GM21619 (cell line): ENCODE data around the gene FBLN1.
"Not testable (repeated sequence)": the region's sequence is repeated elsewhere in the genome, so short reads cannot be mapped to it uniquely, and the experiment has no call there.

Source experiments
- ATAC-seq: cut with Tn5 transposase; IDR thresholded peaks from one replicate; pipeline ENCODE4 v1.9.1; 2021; ENCODE audit not compliant: unreplicated experiment

FBLN1 gene, protein sequence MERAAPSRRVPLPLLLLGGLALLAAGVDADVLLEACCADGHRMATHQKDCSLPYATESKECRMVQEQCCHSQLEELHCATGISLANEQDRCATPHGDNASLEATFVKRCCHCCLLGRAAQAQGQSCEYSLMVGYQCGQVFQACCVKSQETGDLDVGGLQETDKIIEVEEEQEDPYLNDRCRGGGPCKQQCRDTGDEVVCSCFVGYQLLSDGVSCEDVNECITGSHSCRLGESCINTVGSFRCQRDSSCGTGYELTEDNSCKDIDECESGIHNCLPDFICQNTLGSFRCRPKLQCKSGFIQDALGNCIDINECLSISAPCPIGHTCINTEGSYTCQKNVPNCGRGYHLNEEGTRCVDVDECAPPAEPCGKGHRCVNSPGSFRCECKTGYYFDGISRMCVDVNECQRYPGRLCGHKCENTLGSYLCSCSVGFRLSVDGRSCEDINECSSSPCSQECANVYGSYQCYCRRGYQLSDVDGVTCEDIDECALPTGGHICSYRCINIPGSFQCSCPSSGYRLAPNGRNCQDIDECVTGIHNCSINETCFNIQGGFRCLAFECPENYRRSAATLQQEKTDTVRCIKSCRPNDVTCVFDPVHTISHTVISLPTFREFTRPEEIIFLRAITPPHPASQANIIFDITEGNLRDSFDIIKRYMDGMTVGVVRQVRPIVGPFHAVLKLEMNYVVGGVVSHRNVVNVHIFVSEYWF

DNA sequence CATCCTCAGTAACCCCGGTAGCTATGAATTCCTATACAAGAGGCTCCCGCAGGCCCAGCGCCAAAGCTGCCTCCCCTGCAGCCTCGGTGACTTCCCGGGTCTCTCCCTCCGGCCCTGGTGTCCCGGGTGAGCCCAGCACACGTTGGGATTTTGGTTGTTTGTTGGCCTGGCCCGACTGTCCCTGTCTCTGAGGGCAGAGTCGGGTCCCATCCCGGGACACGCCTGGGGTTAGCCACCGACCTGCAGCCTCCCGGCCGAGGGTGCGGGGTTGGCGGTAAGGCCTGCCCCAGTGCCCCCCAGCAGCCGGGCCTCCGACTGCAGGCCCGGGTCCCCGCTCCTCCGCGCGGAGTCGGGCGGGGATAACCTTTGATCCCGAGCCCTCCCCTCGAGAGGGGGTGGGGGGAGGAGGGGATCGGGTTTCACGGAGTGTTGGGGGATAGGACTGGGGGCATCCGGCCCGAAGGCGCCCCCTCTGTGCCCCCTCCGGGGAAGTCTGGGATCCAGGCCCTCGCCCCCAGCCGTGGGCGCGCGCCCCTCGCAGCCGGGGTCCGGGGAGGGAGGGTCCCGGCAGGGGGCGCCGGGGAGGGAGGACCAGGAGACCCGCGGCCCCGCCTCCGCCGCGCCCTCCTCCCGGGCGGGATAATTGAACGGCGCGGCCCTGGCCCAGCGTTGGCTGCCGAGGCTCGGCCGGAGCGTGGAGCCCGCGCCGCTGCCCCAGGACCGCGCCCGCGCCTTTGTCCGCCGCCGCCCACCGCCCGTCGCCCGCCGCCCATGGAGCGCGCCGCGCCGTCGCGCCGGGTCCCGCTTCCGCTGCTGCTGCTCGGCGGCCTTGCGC is at the start of gene FBLN1:
FBLN1 (plus strand) TSS at position 669 of the 835 bp plus-strand sequence; CDS start at position 772, 103 bp downstream.
- no peak for ATAC-seq

DNA sequence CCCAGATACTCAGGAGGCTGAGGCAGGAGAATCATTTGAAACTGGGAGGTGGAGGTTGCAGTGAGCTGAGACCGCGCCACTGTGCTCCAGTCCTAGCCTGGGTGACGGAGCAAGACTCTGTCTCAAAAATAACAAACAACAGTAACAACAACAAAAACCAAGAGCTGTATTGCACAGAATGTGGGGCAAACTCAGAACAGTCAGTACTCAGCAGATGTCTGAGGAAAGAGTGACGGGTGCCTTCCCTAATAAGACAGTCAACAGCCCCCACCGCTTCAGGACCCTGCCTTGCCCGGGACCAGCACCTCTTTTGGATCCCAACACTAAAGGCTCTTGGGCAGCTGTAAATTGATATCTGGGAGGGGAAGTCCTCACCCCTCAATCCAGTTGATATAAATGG is 48.9 kb upstream of the FBLN1 start:
- ATAC-seq: no peak

DNA sequence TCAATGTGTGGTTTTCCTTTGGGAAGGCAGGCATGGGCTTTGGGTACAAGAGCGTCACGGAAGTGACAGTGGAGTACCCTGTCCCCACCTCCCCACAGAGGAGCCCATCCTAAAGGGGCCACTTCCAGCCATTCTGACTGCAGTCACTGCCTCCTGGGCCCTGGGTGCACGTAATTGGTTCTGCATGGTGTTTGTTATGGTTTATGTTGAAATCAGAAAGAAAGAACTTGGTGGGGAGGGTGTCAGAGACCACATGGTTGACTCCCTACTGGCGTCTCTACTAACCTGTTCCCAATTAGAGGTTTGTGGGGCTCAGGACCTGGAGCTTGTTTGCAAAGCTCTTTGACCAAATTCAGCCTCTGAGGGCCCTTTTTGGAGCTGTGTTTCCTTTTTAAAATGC is 48.4 kb upstream of the FBLN1 start:
- no peak for ATAC-seq

DNA sequence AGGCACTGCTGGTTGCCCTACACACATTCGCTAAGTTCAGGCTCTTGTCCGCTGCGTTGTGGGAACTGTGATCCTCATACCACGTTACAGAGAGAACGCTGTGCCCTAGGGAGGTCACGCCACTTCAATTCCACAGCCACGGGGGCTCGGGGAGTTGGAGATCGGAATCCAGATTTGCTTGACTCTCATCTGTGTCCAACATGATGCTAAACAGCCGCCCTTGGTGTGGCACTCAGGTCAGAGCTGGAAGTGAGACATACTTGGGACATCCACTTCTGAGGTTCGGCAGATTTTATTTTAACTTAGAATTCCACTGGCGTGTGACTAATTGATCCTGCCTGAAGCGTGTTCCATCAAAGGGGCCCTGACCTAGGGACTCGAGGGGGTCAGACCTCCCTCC is 47.5 kb upstream of the FBLN1 start:
- ATAC-seq: no peak

DNA sequence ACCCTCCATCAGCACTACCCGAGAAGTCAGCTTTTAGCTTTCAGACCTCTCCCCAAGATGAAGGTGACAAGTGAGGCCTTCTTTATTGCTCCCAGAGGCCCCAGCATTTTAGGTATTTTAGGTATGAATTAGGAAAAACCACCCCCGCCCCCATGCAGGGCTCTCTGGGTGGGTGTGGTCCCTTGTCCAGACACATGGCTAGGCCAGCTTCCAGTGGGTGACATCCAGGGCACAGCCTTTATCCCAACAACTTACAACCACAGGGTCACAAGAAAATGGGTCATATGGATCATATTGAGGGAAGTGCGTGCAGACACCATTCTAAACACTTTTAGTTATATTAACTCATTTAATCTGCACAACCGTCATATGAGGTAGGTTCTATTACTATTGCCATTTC is 47.1 kb upstream of the FBLN1 start:
- no peak for ATAC-seq

DNA sequence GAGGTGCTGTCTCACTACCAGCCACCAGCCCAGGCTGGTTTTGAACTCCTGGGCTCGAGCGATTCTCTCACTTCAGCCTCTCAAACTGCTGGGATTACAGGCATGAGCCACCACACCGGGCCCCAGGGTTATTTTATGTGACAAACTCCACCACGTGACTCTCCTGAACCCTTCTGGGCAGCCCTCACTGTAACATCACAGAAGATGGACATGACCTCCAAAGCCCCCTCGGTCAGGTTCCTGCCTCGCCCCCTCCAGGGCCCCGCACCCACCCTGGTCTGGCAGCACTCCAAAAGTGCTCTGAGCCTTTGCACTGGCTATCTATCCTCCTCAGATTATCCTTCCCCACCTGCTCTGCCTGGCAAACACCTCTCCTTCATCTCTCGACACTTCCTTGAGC is 45.9 kb upstream of the FBLN1 start:
- no peak for ATAC-seq

DNA sequence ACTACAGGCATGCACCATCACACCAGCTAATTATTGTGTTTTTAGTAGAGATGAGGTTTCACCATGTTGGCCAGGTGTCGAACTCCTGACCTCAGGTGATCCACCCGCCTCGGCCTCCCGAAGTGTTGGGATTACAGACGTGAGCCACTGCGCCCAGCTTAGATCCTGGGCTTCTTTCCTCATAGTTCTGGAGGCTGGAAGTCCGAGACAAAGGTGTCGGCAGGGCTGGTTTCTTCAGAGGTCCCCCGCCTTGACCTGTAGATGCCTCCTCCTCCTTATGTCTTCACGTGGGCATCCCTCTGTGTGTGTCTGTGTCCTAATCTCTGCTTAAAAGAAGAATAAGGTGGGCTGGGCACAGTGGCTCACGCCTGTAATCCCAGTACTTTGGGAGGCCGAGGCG is 44.2 kb upstream of the FBLN1 start:
- no peak for ATAC-seq

DNA sequence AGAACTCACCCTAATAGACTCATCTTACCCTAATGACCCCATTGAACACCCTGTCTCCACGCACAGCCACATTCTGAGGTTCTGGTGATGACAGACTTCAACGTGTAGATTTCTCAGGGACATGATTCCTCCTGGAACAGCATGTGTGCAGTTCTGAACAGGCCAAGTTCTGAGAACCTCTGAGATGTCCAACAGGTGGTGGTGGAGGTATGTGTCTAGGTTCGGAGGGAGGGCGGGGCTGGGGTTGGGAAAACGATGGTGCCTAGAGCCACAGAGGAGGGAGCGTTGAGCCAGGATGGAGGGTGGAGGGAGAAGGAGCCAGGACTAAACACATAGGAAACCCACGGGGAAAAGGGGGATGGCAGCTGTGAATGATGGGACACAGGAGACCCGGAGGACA is 43.4 kb upstream of the FBLN1 start:
- no peak for ATAC-seq

DNA sequence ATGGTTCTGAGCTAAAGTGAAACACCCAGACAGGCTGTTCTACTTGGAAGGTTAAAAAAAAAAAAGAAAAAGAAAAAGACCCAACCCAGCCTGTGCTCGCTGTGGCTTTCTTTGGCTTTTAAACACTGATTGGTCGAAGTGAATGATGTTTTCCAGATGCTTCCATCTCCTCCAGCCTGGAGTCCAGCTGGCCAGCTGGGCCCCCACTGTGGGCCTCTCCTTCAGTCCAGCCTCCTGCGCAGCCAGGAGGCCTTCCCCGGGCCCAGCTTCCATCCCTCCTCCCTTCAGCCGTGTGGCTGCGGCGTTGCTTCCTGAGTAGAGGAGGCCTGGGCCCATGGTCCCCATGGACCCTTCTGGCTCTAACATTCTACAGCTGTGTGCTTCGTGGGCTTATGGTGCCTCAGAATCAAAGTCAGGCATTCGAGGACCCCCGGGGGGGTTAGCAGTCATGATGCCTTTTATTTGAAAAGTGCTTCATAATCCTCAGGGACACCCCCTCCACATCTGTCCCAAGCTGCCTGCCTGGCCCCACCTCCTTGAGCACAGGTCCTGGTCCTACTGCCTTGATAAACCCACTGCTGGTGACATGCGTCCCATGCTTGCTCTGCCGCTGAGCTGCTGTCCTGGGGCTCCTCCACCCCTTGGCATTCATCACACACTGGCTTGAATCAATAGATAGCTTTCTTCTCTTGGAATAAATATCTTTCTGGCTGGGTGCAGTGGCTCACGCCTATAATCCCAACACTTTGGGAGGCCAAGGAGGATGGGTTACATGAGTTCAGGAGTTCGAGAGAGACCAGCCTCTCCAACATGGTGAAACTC is 42.2 kb upstream of the FBLN1 start:
- ATAC-seq: no peak

DNA sequence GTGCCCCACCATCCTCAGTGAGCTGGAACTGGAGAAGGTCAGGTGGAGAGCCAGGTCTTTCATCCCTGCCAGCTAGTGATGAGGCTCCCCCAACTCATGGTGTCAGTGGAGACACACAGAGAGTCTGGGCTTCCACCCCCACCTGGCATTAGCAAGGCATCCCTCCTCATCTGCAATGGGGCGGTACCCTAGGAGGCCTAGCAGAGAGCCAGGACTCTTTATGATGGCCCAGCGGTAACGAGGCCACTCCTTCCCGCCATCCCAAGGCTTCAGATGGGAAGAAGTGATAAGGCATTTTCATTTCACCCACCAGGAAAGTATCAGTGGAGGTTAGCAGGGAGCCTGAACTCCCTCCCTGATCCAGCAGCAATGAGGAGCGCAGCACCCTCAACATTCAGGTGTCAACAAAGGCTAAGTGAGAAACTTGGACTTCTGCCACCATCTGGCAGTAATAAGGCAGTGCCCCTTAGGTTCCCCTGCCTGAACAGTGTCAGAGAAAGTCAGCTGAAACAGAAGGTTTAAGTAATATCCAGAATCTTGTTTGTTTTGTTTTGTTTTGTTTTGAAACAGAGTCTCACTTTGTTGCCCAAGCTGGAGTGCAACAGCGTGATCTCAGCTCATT is 40.5 kb upstream of the FBLN1 start:
- ATAC-seq: no peak

DNA sequence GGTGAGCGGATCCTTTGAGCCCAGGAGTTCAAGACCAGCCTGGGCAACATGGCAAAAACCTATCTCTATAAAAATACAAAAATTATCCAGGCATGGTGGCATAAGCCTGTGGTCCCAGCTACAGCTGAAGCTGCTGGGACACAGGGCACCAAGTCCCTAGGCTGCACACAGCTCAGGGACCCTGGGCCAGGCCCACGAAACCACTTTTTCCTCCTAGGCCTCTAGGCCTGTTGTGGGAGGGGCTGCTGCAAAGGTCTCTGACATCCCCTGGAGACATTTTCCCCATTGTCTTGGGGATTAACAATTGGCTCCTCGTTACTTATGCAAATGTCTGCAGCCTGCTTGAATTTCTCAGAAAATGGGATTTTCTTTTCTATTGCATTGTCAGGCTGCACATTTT is 39.0 kb upstream of the FBLN1 start:
- ATAC-seq: not testable (repeated sequence)

DNA sequence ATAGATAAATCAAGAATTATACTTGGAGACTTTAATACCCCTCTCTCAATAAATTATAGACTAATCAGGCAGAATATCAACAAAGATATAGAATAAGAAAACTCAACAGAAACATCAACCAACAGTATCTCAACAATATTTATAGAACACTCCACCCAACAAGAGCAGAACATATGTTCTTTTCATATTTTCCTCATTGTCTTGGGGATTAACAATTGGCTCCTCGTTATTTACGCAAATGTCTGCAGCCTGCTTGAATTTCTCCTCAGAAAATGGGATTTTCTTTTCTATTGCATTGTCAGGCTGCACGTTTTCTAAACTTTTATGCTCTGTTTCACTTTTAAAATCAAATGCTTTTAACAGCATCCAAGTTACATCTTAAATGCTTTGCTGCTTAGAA is 37.0 kb upstream of the FBLN1 start:
- ATAC-seq: no peak

DNA sequence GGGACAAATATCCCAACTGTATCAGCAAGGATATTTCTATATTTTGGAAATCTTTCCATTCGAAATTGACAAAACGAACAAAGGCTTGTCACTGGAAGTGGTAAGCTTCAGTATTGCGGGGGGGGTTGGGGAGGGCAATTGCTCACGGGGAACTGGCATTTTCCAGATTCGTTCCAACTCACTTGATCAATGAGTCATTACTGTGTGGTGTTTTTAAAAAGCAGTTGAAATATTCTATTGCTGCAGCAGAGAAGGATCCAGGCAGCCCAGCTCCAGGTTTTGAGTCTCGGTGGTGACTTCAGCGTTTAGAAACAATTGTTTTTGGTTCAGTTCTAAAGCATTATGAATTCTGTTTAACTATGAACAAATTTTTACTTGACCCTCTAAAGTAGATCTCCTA is 33.8 kb upstream of the FBLN1 start:
- ATAC-seq: no peak

DNA sequence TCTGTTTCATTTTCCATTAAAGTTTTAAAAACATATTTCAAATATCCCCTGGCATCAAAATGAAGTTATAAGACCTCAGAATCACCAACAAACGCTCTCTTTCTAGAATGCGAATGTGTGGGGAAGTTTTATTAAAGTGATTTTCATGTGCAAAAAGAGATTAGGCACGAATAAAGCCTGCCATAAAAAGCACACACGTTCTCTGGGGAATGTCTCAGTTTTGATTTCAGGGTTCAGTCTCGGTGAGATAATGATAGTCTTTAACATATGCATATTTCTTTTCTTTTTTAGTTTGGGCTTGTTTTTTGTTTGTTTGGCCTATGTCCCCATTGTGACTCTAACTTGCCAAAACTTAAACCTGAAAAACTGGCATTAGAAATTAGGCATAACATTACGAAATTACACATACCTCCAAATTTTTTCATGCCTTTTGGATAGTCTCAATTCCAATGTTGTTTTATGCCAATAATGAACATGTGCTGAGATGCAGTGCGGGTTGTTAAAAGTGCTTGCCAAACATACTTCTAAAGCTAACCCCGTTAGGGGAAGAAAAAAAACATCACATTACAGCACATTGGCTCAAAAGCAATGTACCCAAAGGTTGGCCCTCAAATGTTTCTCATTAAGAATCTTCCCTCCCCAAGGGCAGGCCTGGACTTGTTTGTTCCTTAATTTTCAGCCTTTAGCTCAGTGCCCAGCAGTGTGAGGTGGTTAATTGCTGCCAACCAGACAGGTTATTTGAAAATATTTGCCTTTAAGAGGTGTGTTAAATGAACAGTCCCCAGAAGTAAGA is 33.2 kb upstream of the FBLN1 start:
- ATAC-seq: no peak

DNA sequence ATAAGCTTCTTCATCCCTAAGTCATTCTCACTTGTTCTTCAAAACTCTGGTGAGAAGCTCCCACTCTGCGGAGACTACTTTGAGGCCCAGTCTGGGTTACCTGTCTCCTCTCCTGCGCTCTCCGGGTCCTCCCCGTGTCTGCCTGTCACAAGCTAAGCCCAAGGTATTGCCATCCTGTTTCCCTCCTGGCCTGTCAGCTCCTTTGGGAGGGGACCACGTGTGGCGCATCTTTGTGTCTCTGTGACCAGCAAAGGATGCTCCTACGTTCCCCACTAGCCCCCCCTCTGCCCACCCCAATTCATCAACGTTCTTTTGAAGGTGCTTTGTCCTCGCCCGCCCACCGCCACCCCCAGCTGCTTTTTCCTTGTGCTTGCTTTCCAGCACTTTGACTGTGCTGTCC is 31.8 kb upstream of the FBLN1 start:
- ATAC-seq: no peak

DNA sequence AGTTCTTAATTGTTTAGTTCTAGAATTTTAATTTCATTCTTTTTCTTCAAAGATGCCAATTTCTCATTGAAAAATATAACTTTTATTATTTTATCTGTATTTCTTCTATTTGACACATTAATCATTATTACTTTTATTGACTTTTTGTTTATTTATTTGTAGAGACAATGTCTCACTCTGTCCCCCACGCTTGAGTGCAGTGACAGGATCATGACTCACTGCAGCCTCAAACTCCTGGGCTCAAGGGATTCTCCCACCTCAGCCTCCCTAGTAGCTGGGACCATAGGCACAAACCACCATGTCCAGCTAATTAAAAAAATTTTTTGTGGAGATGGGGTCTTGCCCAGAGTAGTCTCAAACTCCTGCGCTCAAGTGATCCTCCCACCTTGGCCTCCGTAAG is 30.3 kb upstream of the FBLN1 start:
- no peak for ATAC-seq

DNA sequence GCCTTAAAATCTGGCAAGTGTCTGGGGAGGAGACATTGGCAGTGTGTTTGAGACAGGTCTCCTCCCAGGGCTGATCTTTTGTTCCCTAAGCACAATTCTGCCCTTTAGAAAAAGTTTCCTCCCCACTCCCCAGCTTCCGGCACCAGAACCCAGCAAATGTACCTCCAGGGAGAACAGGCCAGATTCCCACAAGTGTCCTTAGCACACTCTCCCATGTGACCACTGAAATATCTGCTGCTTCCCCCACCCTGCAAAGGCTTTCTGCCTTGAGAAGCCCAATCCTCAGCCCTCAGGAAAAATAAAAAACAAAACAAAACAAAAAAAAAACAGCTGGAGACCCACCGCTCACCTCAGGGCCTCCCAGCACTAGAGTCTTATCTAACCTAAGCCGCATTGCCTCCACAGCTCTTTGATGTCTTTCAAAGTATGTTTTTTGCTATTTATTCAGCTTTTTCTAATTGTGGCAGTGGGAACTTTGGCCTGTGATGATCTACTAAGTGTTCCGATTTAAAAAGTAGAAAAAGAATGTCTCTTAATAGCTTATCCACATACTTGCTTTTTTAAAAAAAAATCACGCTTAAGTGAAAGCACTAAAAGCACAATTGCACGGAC is 29.0 kb upstream of the FBLN1 start:
- no peak for ATAC-seq

DNA sequence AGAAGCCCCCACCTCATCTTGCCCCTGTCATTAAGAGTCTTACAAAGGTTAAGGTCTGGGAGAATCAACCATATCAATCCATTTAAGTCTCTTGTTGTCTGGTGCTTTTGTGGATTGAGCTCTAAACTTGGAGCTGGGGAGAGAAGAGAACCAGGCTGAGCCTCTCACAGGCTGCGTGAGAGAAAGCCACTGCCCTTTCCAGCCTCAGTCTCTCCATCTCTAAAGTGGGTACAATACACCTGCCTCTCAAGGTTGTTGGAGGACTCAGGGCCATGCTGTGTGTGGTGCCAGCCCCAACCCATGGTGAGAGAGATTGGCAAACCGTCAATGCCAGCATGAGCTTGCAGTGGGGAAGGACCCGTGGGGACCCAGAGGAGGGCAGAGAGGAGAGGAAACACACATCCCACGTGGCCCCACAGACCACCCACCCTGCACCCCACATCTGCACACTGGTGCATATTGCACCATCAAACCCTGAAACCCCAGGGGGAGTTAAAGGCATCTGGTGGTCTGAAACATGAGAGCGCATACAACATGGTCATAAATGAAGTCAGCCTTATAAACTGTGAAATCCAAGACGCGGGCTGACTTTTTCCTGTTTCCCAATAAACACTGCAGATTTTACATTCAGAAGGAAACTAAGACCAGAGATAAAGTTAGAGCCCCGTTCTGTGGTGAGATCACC is 27.5 kb upstream of the FBLN1 start:
- no peak for ATAC-seq
